Mucosa of stomach (tissue), 1 donor: Measurements from ENCODE around the gene ANK3.

Source experiments
- H3K27me3 ChIP-seq: one replicate; pipeline ENCODE4 v1.7.0; 2013; ENCODE audit warnings: mild to moderate bottlenecking, low read length; ENCODE audit not compliant: control insufficient read depth, insufficient read depth
- H3K36me3 ChIP-seq: one replicate; pipeline ENCODE4 v1.7.0; 2013; ENCODE audit warnings: low read length; ENCODE audit not compliant: control insufficient read depth, insufficient read depth
- H3K4me1 ChIP-seq: one replicate; pipeline ENCODE4 v1.7.0; 2013; ENCODE audit warnings: mild to moderate bottlenecking, low read length; ENCODE audit not compliant: control insufficient read depth, insufficient read depth
- H3K4me3 ChIP-seq: one replicate; pipeline ENCODE4 v1.7.0; 2013; ENCODE audit warnings: low read length
- H3K9ac ChIP-seq: one replicate; pipeline ENCODE4 v1.7.0; 2013; ENCODE audit warnings: mild to moderate bottlenecking, low read length, moderate library complexity
- H3K9me3 ChIP-seq: one replicate; pipeline ENCODE4 v1.7.0; 2013; ENCODE audit warnings: mild to moderate bottlenecking, low read length, moderate library complexity; ENCODE audit not compliant: control insufficient read depth
- donor health status: Pancreatic carcinoma.

Gene ANK3

GRCh38 chr10:60167050-60167449, 222.6 kb downstream of the ANK3 start:
- Histone ChIP-seq H3K4me3 (no peak overlapping the region), H3K4me1 (peaks cover 21% of the 10 kb centered on the region), H3K9me3 (no peaks in the 10 kb centered on the region), H3K36me3 (no peaks in the 10 kb centered on the region), H3K9ac (no peak overlapping the region), H3K27me3 (no peaks in the 10 kb centered on the region)

GRCh38 chr10:60163786-60164185, 225.9 kb downstream of the ANK3 start:
- H3K9ac ChIP-seq = no peak overlapping the region
- no peaks in the 10 kb centered on the region for H3K4me1 ChIP-seq
- H3K27me3 ChIP-seq = no peaks in the 10 kb centered on the region
- no peak overlapping the region for H3K4me3 ChIP-seq
- no peaks in the 10 kb centered on the region for H3K9me3 ChIP-seq
- H3K36me3 ChIP-seq = no peaks in the 10 kb centered on the region

- no peaks in the 10 kb centered on the region for H3K4me1 ChIP-seq
- no peaks in the 10 kb centered on the region for H3K9me3 ChIP-seq
- H3K36me3 ChIP-seq = no peaks in the 10 kb centered on the region
- no peak overlapping the region for H3K9ac ChIP-seq
- H3K4me3 ChIP-seq = no peak overlapping the region
- no peaks in the 10 kb centered on the region for H3K27me3 ChIP-seq
Measured at GRCh38 chr10:60162631-60163030, 227.0 kb downstream of the ANK3 start.

GRCh38 chr10:60155943-60156683, 233.6 kb downstream of the ANK3 start:
- no peaks in the 10 kb centered on the region for H3K27me3 ChIP-seq
- H3K4me1 ChIP-seq = peaks cover 18% of the 10 kb centered on the region
- H3K9me3 ChIP-seq = no peaks in the 10 kb centered on the region
- no peak overlapping the region for H3K4me3 ChIP-seq
- no peaks in the 10 kb centered on the region for H3K36me3 ChIP-seq
- H3K9ac ChIP-seq = no peak overlapping the region

GRCh38 chr10:60155099-60155877, 234.4 kb downstream of the ANK3 start:
- Histone ChIP-seq H3K4me3 (no peak overlapping the region), H3K36me3 (no peaks in the 10 kb centered on the region), H3K9ac (no peak overlapping the region), H3K9me3 (no peaks in the 10 kb centered on the region), H3K4me1 (peaks cover 18% of the 10 kb centered on the region), H3K27me3 (no peaks in the 10 kb centered on the region)

- Histone ChIP-seq H3K9me3 (no peaks in the 10 kb centered on the region), H3K4me3 (no peak overlapping the region), H3K4me1 (peaks cover 19% of the 10 kb centered on the region), H3K36me3 (no peaks in the 10 kb centered on the region), H3K27me3 (no peaks in the 10 kb centered on the region), H3K9ac (no peak overlapping the region)
Measured at GRCh38 chr10:60149003-60149402, 240.7 kb downstream of the ANK3 start.

GRCh38 chr10:60148266-60148840, 241.3 kb downstream of the ANK3 start:
- H3K9me3 ChIP-seq = no peaks in the 10 kb centered on the region
- H3K4me1 ChIP-seq = peaks cover 19% of the 10 kb centered on the region
- no peaks in the 10 kb centered on the region for H3K27me3 ChIP-seq
- H3K36me3 ChIP-seq = no peaks in the 10 kb centered on the region
- no peak overlapping the region for H3K4me3 ChIP-seq
- H3K9ac ChIP-seq = no peak overlapping the region

- Histone ChIP-seq H3K4me3 (no peak overlapping the region), H3K4me1 (peaks cover 19% of the 10 kb centered on the region), H3K9ac (no peak overlapping the region), H3K9me3 (no peaks in the 10 kb centered on the region), H3K36me3 (no peaks in the 10 kb centered on the region), H3K27me3 (no peaks in the 10 kb centered on the region)
Measured at GRCh38 chr10:60147576-60148265, 242.0 kb downstream of the ANK3 start.

- H3K4me3 ChIP-seq = no peak overlapping the region
- H3K9me3 ChIP-seq = no peaks in the 10 kb centered on the region
- no peaks in the 10 kb centered on the region for H3K27me3 ChIP-seq
- no peak overlapping the region for H3K9ac ChIP-seq
- peaks cover 20% of the 10 kb centered on the region for H3K4me1 ChIP-seq
- H3K36me3 ChIP-seq = no peaks in the 10 kb centered on the region
Measured at GRCh38 chr10:60147025-60147424, 242.7 kb downstream of the ANK3 start.

- Histone ChIP-seq H3K4me1 (peaks cover 42% of the 10 kb centered on the region), H3K9me3 (no peaks in the 10 kb centered on the region), H3K9ac (no peak overlapping the region)
Measured at GRCh38 chr10:60144099-60144498, 245.6 kb downstream of the ANK3 start.

GRCh38 chr10:60142736-60143135, 246.9 kb downstream of the ANK3 start:
- Histone ChIP-seq H3K4me1 (peaks cover 37% of the 10 kb centered on the region), H3K4me3 (no peak overlapping the region), H3K9ac (no peak overlapping the region), H3K36me3 (no peaks in the 10 kb centered on the region), H3K27me3 (no peaks in the 10 kb centered on the region), H3K9me3 (no peaks in the 10 kb centered on the region)

More at GRCh38 chr10:60144099-60144498, 245.6 kb downstream of the ANK3 start:
- Histone ChIP-seq H3K27me3 (no peaks in the 10 kb centered on the region), H3K4me3 (no peak overlapping the region), H3K36me3 (no peaks in the 10 kb centered on the region)
